Muscle of leg (tissue), 11 donors: ENCODE results near the gene GPRIN3. TPM values are rescaled to one million over a fixed set of nuclear protein-coding genes. Genes with fewer than 3 reads are reported as not detected.

Experiments used
- DNase-seq: peaks from one replicate; pipeline ENCODE4 v3.0.0; 2013
- H3K27ac ChIP-seq: one replicate; pipeline ENCODE4 v1.5.1; 2013; ENCODE audit warnings: mild to moderate bottlenecking, low read length, control low read depth
- H3K27me3 ChIP-seq: one replicate; pipeline ENCODE4 v1.6.1; 2013; ENCODE audit warnings: low read length; ENCODE audit not compliant: control insufficient read depth, insufficient read depth
- H3K36me3 ChIP-seq: one replicate; pipeline ENCODE4 v1.6.1; 2013; ENCODE audit warnings: low read length; ENCODE audit not compliant: control insufficient read depth, insufficient read depth
- H3K4me1 ChIP-seq: one replicate; pipeline ENCODE4 v1.6.1; 2013; ENCODE audit warnings: low read length; ENCODE audit not compliant: control insufficient read depth, insufficient read depth
- H3K4me3 ChIP-seq: one replicate; pipeline ENCODE4 v1.5.1; 2013; ENCODE audit warnings: low read length, control low read depth
- H3K9me3 ChIP-seq: replicated peaks from 2 replicates; pipeline ENCODE4 v1.6.1; 2013; ENCODE audit warnings: low read depth, low read length; ENCODE audit not compliant: control insufficient read depth
- WGBS: methylation state at CpG from one replicate; pipeline ENCODE4 v1.1.5; 2013; ENCODE audit warnings: missing lambda C conversion rate; ENCODE audit not compliant: insufficient coverage; 5-methylcytosine and 5-hydroxymethylcytosine counted together
- polyA plus RNA-seq, 8 donors: library from polyadenylated mRNA; unstranded; fragments of 120-200 nt; gene quantifications; one replicate each; pipeline versions ENCODE4 v1.2.1 to v1.2.3, GENCODE V29; 2013; ENCODE audit warnings: inconsistent platforms in 1 of 8, low replicate concordance in 1 of 8; ENCODE audit not compliant: insufficient read length in 8 of 8, insufficient read depth in 1 of 8
- total RNA-seq: library from RNA; stranded (reverse); fragments of 120-200 nt; gene quantifications from one replicate; pipeline ENCODE4 v1.2.4, GENCODE V29; 2013

Gene GPRIN3
- total and polyA plus RNA-seq, 9 donors = 2.0 to 4.3 (median 3.1) TPM

GRCh38 chr4:89303814-89304388 is 3.7 kb downstream of the GPRIN3 start:
- H3K27me3 ChIP-seq = peaks cover 3% of the 10 kb centered on the region
- H3K4me3 ChIP-seq = no peak overlapping the region
- H3K27ac ChIP-seq = no peak overlapping the region
- H3K4me1 ChIP-seq = peaks cover 10% of the 10 kb centered on the region
- H3K36me3 ChIP-seq = no peaks in the 10 kb centered on the region
- WGBS = no CpG with 5 or more reads among the region's 3 CpGs
- no peak for DNase-seq
- H3K9me3 ChIP-seq = no peaks in the 10 kb centered on the region

- Histone ChIP-seq H3K27me3 (peaks cover 3% of the 10 kb centered on the region), H3K9me3 (no peaks in the 10 kb centered on the region), H3K27ac (no peak overlapping the region), H3K4me3 (no peak overlapping the region), H3K4me1 (peaks cover 11% of the 10 kb centered on the region), H3K36me3 (no peaks in the 10 kb centered on the region)
- WGBS = 75% methylated on average over 4 of the region's 7 CpGs
- no peak for DNase-seq
Observed at GRCh38 chr4:89303177-89303576, 4.4 kb downstream of the GPRIN3 start.

DNA sequence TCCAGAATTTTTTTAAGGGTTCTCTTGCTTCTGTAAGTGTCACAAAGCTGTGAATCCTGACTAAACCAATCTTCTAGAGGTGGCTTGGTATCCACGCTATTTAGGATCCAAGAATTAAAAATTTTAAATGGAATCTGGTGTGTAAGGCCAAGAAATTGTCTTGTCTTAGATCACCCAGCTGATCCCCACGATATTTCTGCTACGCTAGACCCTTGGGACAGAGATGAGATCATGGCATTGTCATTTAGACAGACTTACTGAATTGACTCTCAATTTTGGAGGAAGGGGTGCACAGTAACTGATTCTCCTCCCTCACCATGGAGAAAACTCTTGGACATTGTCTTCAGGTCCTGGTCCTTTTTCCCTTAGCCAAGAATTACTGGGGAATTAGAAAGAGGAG is 5.7 kb downstream of the GPRIN3 start:
- H3K4me1 ChIP-seq = peaks cover 11% of the 10 kb centered on the region
- no peak for DNase-seq
- no peak overlapping the region for H3K4me3 ChIP-seq
- 100% methylated on average over 1 of the region's 3 CpGs for WGBS
- H3K27me3 ChIP-seq = peaks cover 3% of the 10 kb centered on the region
- no peak overlapping the region for H3K27ac ChIP-seq
- no peaks in the 10 kb centered on the region for H3K9me3 ChIP-seq
- no peaks in the 10 kb centered on the region for H3K36me3 ChIP-seq

DNA sequence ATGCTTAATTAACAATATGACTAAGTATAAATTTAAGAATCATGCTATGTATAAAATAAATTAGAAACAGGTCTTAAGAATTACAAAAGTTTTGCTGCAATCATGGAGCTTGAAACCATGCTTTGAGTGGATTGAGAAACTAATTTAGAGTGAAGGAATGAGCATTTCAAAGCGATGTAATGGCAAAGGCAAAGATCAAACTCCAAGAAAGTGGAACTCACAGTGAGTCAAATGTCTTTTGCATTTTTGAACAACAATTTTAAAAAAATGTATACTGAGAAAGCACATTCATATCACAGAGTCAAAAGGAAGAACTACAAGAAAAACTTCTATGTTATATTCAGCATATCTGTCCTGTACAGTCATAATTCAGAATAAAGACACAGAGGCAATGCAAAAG is 6.6 kb downstream of the GPRIN3 start:
- H3K27ac ChIP-seq = no peak overlapping the region
- no peaks in the 10 kb centered on the region for H3K27me3 ChIP-seq
- H3K4me1 ChIP-seq = peaks cover 9% of the 10 kb centered on the region

GRCh38 chr4:89300499-89300898 is 7.1 kb downstream of the GPRIN3 start:
- 100% methylated on average over 1 of the region's 1 CpG for WGBS
- H3K9me3 ChIP-seq = no peaks in the 10 kb centered on the region
- H3K27ac ChIP-seq = no peak overlapping the region
- H3K4me3 ChIP-seq = no peak overlapping the region
- DNase-seq = no peak
- H3K27me3 ChIP-seq = no peaks in the 10 kb centered on the region
- H3K4me1 ChIP-seq = peaks cover 9% of the 10 kb centered on the region
- H3K36me3 ChIP-seq = no peaks in the 10 kb centered on the region

More for the DNA sequence above, 6.6 kb downstream of the GPRIN3 start:
- Histone ChIP-seq H3K36me3 (no peaks in the 10 kb centered on the region), H3K9me3 (no peaks in the 10 kb centered on the region), H3K4me3 (no peak overlapping the region)
- no CpG with 5 or more reads among the region's 1 CpG for WGBS
- no peak for DNase-seq

DNA sequence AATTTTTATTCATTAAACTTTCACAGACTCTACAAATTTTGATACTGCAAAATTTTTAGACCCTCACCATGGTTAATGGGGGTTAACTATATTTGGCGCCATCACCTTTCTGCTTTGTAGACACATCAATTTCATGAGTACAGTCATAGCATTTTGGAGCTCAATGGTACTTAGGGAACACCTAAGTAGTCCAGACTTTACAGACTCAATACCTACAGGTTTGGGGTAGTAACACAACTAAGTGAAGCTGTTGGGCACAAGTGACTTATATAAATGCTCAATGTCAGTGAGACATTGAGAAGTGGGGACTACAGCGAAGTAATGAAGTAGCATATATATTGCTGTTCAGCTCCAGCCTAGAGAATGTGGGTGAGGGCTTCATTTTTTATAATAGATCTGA is 7.5 kb downstream of the GPRIN3 start:
- H3K27ac ChIP-seq = no peak overlapping the region
- H3K9me3 ChIP-seq = no peaks in the 10 kb centered on the region
- no peaks in the 10 kb centered on the region for H3K36me3 ChIP-seq
- peaks cover 5% of the 10 kb centered on the region for H3K4me1 ChIP-seq
- no peak overlapping the region for H3K4me3 ChIP-seq
- no peaks in the 10 kb centered on the region for H3K27me3 ChIP-seq
- no CpG with 5 or more reads among the region's 2 CpGs for WGBS
- DNase-seq = no peak

- Histone ChIP-seq H3K27ac (peak overlapping the region; percentile 31), H3K36me3 (no peaks in the 10 kb centered on the region), H3K9me3 (no peaks in the 10 kb centered on the region), H3K4me3 (peak overlapping the region; percentile 8), H3K27me3 (no peaks in the 10 kb centered on the region), H3K4me1 (peaks cover 5% of the 10 kb centered on the region)
- DNase-seq = no peak
- whole genome bisulfite sequencing = 49% methylated on average over 8 of the region's 10 CpGs
Observed at GRCh38 chr4:89299153-89299791, 8.3 kb downstream of the GPRIN3 start.

DNA sequence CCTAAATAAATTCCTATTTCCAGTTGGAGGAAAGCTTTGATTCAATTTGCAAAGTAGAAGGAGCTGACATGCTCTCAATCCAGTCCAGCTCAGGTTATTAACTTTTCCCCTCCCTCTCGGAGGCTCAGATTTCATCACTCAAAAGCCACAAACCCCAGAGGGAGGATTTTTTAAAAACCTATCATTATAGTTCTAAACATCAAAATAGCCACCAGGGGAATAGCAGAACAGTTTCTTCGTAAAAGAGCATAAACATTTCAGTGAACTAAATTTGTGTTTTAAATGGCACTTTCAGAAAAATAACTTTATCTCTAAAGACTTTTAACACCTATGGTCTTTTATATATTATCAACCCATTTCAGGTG is 8.8 kb downstream of the GPRIN3 start:
- Histone ChIP-seq H3K27ac (no peak overlapping the region), H3K9me3 (no peaks in the 10 kb centered on the region), H3K36me3 (no peaks in the 10 kb centered on the region), H3K4me3 (no peak overlapping the region), H3K4me1 (peaks cover 5% of the 10 kb centered on the region), H3K27me3 (no peaks in the 10 kb centered on the region)
- no CpG with 5 or more reads among the region's 2 CpGs for WGBS
- DNase-seq = no peak

DNA sequence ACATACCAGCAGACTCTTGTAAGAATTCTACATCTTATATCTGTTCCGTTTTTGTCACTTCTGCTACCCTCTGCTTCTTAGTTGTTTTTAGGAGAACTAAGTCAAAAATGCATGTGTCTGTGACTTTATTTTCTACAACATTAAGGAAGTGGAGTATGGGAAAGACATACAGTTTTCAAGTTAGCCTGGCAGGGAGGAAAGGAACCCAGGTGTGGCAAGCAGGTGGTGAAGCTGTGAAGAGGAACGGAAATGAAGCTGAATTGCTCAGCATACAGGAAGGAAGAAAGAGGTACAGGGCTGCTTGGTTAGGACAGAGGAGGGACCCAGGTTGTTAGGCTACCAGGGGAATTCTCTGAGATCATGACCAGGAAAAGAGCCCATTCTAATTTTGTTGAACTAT is 9.4 kb downstream of the GPRIN3 start:
- Histone ChIP-seq H3K27me3 (no peaks in the 10 kb centered on the region), H3K27ac (peak overlapping the region; percentile 40), H3K4me1 (peaks cover 5% of the 10 kb centered on the region), H3K4me3 (no peak overlapping the region), H3K36me3 (no peaks in the 10 kb centered on the region), H3K9me3 (no peaks in the 10 kb centered on the region)
- DNase-seq = peak; percentile 27
- 45% methylated on average over 1 of the region's 2 CpGs for WGBS

DNA sequence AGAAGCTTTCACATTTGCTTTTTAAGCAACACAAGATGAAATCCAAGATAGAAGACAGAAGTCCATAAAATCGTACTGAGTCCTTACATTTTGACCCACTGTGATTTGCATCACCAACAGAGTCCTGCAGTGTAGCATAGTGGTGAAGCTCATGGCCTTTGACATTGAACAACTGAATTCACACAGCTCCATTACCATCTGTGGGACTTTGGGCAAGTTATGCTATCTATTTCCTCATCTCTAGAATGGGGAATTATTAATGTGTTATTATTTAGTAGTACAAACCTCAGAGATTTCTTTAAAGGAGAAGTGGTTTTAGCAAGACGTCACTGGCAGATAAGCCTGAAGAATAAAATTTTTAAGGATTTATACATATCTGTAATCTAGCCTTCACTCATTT is 10.7 kb downstream of the GPRIN3 start:
- no peak overlapping the region for H3K27ac ChIP-seq
- DNase-seq = no peak
- no peaks in the 10 kb centered on the region for H3K36me3 ChIP-seq
- H3K4me3 ChIP-seq = no peak overlapping the region
- no peaks in the 10 kb centered on the region for H3K9me3 ChIP-seq
- WGBS = no CpG with 5 or more reads among the region's 2 CpGs
- H3K4me1 ChIP-seq = peaks cover 5% of the 10 kb centered on the region
- H3K27me3 ChIP-seq = no peaks in the 10 kb centered on the region

DNA sequence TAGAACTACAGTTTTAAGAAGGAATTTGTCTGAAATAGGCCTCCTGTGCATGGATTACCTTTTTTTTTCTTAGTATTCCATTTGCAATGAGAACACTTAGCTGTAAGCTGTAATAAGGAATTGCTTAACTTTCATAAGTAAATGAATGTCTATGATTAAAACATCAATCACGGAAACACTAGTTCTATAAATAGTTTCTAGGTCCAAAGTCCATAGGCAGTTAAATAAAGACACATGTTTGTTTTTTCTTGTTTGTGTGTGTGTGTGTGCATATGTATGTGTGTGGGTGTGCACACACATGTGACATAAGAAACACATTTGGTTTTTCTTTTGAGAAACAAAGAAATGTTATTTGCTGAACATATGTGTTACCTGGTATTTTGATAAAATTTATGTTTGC is 11.2 kb downstream of the GPRIN3 start:
- Histone ChIP-seq H3K36me3 (no peaks in the 10 kb centered on the region), H3K9me3 (no peaks in the 10 kb centered on the region), H3K27me3 (no peaks in the 10 kb centered on the region), H3K4me1 (peaks cover 5% of the 10 kb centered on the region), H3K4me3 (no peak overlapping the region), H3K27ac (no peak overlapping the region)
- no peak for DNase-seq
- WGBS = no CpG with 5 or more reads among the region's 1 CpG
